A673 (cell line): ENCODE results near the gene RRP1. TPM values are rescaled to one million over a fixed set of nuclear protein-coding genes. Genes with fewer than 3 reads are reported as not detected.

Experiments
- BruUV-seq: library from RNA; stranded (reverse); fragments of 400-500 nt; replicated peaks from 2 replicates; lab custom pipeline; 2021; lab: Mats Ljungman, UMichigan
- CTCF ChIA-PET: fragments of 300-600 bp; sonication (Branson Sonifier 250); formaldehyde crosslinking; loops from one replicate; lab custom pipeline; 2022; ENCODE audit warnings: antibody characterized with exemption; lab: Charles Lee
- POLR2A ChIA-PET: fragments of 300-600 bp; sonication (Branson Sonifier 250); formaldehyde crosslinking; loops from one replicate; lab custom pipeline; 2022; ENCODE audit warnings: antibody characterized with exemption; ENCODE audit not compliant: low non-redundant PET; lab: Charles Lee
- DNase-seq: peaks from one replicate; pipeline ENCODE4 v3.0.0-alpha.2; 2015; ENCODE audit warnings: low spot score
- H3K27ac ChIP-seq: fragments of 200-600 bp; sonication (generic); 2 replicates; pipeline ENCODE4 v1.5.1; 2016; ENCODE audit warnings: mixed run types, low read depth, mild to moderate bottlenecking, mixed read lengths, antibody characterized with exemption, low read length; ENCODE audit not compliant: poor library complexity, severe bottlenecking
- H3K27me3 ChIP-seq: fragments of 200-600 bp; sonication (generic); replicated peaks from 2 replicates; pipeline ENCODE4 v1.6.1; 2017; ENCODE audit warnings: mixed run types, low read depth, mild to moderate bottlenecking, mixed read lengths, antibody characterized with exemption, low read length; ENCODE audit not compliant: insufficient read depth, poor library complexity
- H3K36me3 ChIP-seq: fragments of 200-600 bp; sonication (generic); 2 replicates; pipeline ENCODE4 v1.6.1; 2016; ENCODE audit warnings: mixed run types, mild to moderate bottlenecking, mixed read lengths, antibody characterized with exemption, low read length; ENCODE audit not compliant: insufficient read depth, poor library complexity, severe bottlenecking
- H3K4me1 ChIP-seq: fragments of 200-600 bp; sonication (generic); 2 replicates; pipeline ENCODE4 v1.6.1; 2017; ENCODE audit warnings: mixed run types, mild to moderate bottlenecking, mixed read lengths, antibody characterized with exemption, low read length; ENCODE audit not compliant: insufficient read depth, poor library complexity, severe bottlenecking
- H3K4me3 ChIP-seq: fragments of 200-600 bp; sonication (generic); 2 replicates; pipeline ENCODE4 v1.5.1; 2016; ENCODE audit warnings: low read depth, mixed run types, mild to moderate bottlenecking, mixed read lengths, low read length; ENCODE audit not compliant: poor library complexity, severe bottlenecking
- H3K9me3 ChIP-seq: fragments of 200-600 bp; sonication (generic); 2 replicates; pipeline ENCODE4 v1.6.1; 2016; ENCODE audit warnings: mixed run types, low read depth, mild to moderate bottlenecking, mixed read lengths, antibody characterized with exemption, low read length; ENCODE audit not compliant: poor library complexity, severe bottlenecking
- EZH2 ChIP-seq: fragments of 200-600 bp; sonication (generic); IDR thresholded peaks from 2 replicates; pipeline ENCODE4 v1.6.1; 2017; ENCODE audit warnings: borderline replicate concordance, low read depth, mild to moderate bottlenecking, mixed read lengths, antibody characterized with exemption, low read length; ENCODE audit not compliant: poor library complexity, severe bottlenecking
- intact Hi-C: fragments of 100-400 bp; cut with micrococcal nuclease; formaldehyde crosslinking; loops from one replicate; pipeline ENCODE4 v1.10.0; 2022; ENCODE audit not compliant: unreplicated experiment
- total RNA-seq: library from RNA; stranded (reverse); gene quantifications from 2 replicates; pipeline ENCODE4 v1.2.3, GENCODE V29; 2021
- TF ChIP-seq, protein P1 (sequence below): fragments of 300-800, 200-600 bp; sonication (generic); conservative IDR thresholded peaks from 2 replicates; pipeline ENCODE4 v1.5.1; 2017; ENCODE audit warnings: low read depth, mild to moderate bottlenecking, antibody characterized with exemption, low read length, moderate library complexity, mixed read lengths

Gene RRP1
- total RNA-seq, 1 experiment from 2014 or later = 86.4 TPM

DNA sequence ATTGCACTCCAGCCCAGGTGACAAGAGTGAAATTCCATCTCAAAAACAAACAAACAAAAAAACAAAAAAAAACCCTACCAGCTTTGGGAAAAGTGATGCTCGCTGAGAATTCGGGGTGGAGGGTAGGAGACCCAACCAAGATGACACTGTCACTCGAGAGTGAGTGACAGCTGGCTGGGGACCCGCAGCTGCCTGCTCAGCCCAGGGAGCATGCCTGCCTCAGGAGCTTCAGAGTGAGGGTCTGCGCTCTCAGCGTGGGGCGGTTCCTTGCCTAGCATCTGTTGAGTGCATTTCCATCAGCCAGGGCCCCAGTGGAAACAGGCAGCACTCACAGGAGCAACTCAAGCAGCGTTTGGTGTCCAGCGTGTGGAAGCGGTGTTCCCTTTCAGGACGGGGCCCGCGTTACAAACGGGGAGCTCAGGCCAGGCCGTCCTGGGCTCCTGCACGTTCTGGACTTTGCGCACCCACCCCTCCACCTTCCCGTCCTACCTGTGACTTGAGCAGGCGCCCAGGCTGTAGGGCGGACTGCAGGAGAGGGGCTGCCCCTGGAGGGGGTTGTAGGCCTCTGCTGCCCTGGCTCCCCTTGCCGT lies 19.2 kb upstream of the RRP1 start:
- TF ChIP-seq EZH2 = no peak
- TF ChIP-seq, protein P1, sequence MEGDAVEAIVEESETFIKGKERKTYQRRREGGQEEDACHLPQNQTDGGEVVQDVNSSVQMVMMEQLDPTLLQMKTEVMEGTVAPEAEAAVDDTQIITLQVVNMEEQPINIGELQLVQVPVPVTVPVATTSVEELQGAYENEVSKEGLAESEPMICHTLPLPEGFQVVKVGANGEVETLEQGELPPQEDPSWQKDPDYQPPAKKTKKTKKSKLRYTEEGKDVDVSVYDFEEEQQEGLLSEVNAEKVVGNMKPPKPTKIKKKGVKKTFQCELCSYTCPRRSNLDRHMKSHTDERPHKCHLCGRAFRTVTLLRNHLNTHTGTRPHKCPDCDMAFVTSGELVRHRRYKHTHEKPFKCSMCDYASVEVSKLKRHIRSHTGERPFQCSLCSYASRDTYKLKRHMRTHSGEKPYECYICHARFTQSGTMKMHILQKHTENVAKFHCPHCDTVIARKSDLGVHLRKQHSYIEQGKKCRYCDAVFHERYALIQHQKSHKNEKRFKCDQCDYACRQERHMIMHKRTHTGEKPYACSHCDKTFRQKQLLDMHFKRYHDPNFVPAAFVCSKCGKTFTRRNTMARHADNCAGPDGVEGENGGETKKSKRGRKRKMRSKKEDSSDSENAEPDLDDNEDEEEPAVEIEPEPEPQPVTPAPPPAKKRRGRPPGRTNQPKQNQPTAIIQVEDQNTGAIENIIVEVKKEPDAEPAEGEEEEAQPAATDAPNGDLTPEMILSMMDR = no peak
- Histone ChIP-seq H3K36me3 (peaks cover 23% of the 10 kb centered on the region), H3K4me3 (no peak overlapping the region), H3K9me3 (no peaks in the 10 kb centered on the region), H3K27ac (no peak overlapping the region), H3K27me3 (no peaks in the 10 kb centered on the region), H3K4me1 (peaks cover 27% of the 10 kb centered on the region)
- intact Hi-C loops = no loop called here
- BruUV-seq = no TSS peak
- no peak for DNase-seq
- ChIA-PET POLR2A (no interaction called here), CTCF (no interaction called here)

DNA sequence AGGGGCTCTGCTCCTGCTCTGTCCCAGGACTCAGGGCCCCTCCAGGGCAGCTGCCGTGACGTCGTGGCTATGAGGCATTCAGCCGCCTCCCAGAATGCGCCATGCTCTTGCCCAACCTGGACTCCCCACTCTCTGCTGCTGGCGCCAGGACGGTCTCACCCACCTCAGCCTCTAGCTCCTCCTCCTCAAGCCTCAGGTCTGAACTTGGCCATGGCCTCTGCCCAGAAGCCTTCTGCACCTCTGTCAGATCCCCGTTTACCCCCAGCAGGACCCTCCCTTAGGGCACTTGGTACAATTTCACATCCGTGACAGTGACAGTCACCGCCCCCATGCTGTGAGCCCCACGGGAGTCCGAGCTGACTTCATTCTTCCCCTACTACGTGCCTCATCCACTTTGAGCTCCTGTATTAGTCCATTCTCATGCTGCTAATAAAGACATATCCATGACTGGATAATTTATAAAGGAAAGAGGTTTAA lies 18.1 kb upstream of the RRP1 start:
- peak overlapping the region; percentile 49 for H3K27ac ChIP-seq
- BruUV-seq = TSS peak; percentile 19
- no peak overlapping the region for H3K4me3 ChIP-seq
- peaks cover 27% of the 10 kb centered on the region for H3K4me1 ChIP-seq
- H3K36me3 ChIP-seq = peaks cover 23% of the 10 kb centered on the region
- ChIA-PET POLR2A (interaction anchor here (0.7 kb wide), 1 partner anchor 254 kb away, joined by 11 read pairs; no protein-coding TSS in a partner anchor), CTCF (no interaction called here)
- no peaks in the 10 kb centered on the region for H3K9me3 ChIP-seq
- TF ChIP-seq, protein P1 = no peak
- TF ChIP-seq EZH2 = no peak
- no peak for DNase-seq
- H3K27me3 ChIP-seq = no peaks in the 10 kb centered on the region
- intact Hi-C loops = no loop called here

DNA sequence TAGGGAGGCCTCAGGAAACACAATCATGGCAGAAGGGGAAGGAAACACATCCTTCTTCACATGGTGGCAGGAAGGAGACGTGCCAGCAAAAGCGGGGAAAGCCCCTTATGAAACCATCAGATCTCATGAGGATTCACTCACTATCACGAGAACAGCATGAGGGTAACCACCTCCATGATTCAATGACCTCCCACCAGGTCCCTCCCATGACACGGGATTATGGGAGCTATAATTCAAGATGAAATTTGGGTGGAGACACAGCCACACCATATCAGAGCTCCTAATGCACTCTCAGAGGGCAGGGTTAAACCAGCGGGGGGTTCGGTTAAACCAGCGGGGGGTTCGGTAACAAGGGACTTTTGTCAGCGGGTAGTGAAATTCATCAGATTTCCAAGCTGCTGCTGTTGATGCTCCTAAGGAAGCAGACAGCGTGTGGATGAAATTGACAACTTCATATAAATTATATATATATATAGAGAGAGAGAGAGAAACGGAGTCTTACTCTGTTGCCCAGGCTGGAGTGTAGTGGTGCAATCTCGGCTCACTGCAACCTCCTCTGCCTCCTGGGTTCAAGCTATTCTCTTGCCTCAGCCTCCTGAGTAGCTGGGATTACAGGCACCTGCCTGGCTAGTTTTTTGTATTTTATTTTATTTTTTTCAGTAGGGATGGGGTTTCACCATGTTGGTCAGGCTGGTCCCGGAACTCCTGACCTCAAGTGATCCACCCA lies 17.5 kb upstream of the RRP1 start:
- POLR2A ChIA-PET = interaction anchor here (0.6 to 0.7 kb wide), 2 partner anchors 94 to 253 kb away, joined by 6 to 11 read pairs; no protein-coding TSS in a partner anchor
- peak; percentile 93 for DNase-seq

More for the DNA sequence above, 17.5 kb upstream of the RRP1 start:
- Histone ChIP-seq H3K4me3 (no peak overlapping the region), H3K36me3 (peaks cover 23% of the 10 kb centered on the region), H3K27me3 (no peaks in the 10 kb centered on the region), H3K4me1 (peaks cover 27% of the 10 kb centered on the region), H3K27ac (peak overlapping the region; percentile 49), H3K9me3 (no peaks in the 10 kb centered on the region)
- BruUV-seq = no TSS peak
- intact Hi-C loops = no loop called here
- no peak for TF ChIP-seq EZH2
- TF ChIP-seq, protein P1 = no peak
- CTCF ChIA-PET = no interaction called here
